Measurements from ENCODE around the gene ERBIN. TPM values are rescaled to one million over a fixed set of nuclear protein-coding genes. Genes with fewer than 3 reads are reported as not detected.

The ERBIN gene
- total and polyA plus RNA-seq, 9 of the 15 experiments (the other 6 are each of a cell fraction or from before 2014, with no cell fraction given): 11.9 to 72.8 (median 41.7) TPM

- no peak for TF ChIP-seq POU5F1 (IDR thresholded peaks at IDR 0.05; ENCODE audit: borderline replicate concordance, low read depth, low read length, partially characterized antibody)
- no peak for TF ChIP-seq MEF2D (tag; conservative IDR thresholded peaks at IDR 0.05; ENCODE audit: low read depth)
- peak in 1 of 2 experiments; percentile 61; a peak in 1 of 4 replicates for TF ChIP-seq SIN3A (IDR thresholded peaks at IDR 0.05; ENCODE audit: borderline replicate concordance in 2 of 2, control insufficient read depth in 1 of 2, low read depth in 2 of 2, low read length in 2 of 2)
- TF ChIP-seq FOXK1 (CRISPR knock-in tag; IDR thresholded peaks at IDR 0.05; ENCODE audit: borderline replicate concordance): peak; percentile 84; the same call in 1 of the 2 replicates
- no peak for TF ChIP-seq ZNF740 (CRISPR knock-in tag; IDR thresholded peaks at IDR 0.05)
- TF ChIP-seq ZNF740 (tag; IDR thresholded peaks at IDR 0.05): no peak
- no peak for TF ChIP-seq CTCF (IDR thresholded peaks at IDR 0.05 in 2 of 3, conservative IDR thresholded peaks at IDR 0.05 in 1 of 3; ENCODE audit: insufficient read depth in 2 of 3, low read depth in 1 of 3, low read length in 3 of 3)
- no peak for TF ChIP-seq USF2 (CRISPR knock-in tag; IDR thresholded peaks at IDR 0.05)
- no peak for TF ChIP-seq ZNF41 (CRISPR knock-in tag; conservative IDR thresholded peaks at IDR 0.05)
- TF ChIP-seq SNAPC5 (CRISPR knock-in tag; IDR thresholded peaks at IDR 0.05): no peak
- TF ChIP-seq GTF2B (IDR thresholded peaks at IDR 0.05; ENCODE audit: extremely low read depth, insufficient read length): no peak
- no peak for TF ChIP-seq SREBF2 (CRISPR knock-in tag; IDR thresholded peaks at IDR 0.05)
- TF ChIP-seq PREB (CRISPR knock-in tag; IDR thresholded peaks at IDR 0.05): no peak
- no peak for TF ChIP-seq ZNF444 (CRISPR knock-in tag; IDR thresholded peaks at IDR 0.05)
- TF ChIP-seq ZBTB5 (IDR thresholded peaks at IDR 0.05): no peak
- no peak for TF ChIP-seq GABPB2 (CRISPR knock-in tag; conservative IDR thresholded peaks at IDR 0.05)
- no peak for TF ChIP-seq CSDE1 (IDR thresholded peaks at IDR 0.05)
- TF ChIP-seq ZFPM2 (CRISPR knock-in tag; IDR thresholded peaks at IDR 0.05): no peak
- no peak for TF ChIP-seq ERF (CRISPR knock-in tag; IDR thresholded peaks at IDR 0.05)
- TF ChIP-seq EGR1 (conservative IDR thresholded peaks at IDR 0.05): 0 out of 2 replicates have a peak, but pooled peaks have one; percentile 29
- no peak for TF ChIP-seq ZNF695 (CRISPR knock-in tag; IDR thresholded peaks at IDR 0.05)
Measured at GRCh38 chr5:65925044-65925600, 1.3 kb upstream of the ERBIN start (continued).

All from K562 (cell line).